ENCODE data around the gene PALM.
"Not testable (repeated sequence)": the region's sequence is repeated elsewhere in the genome, so short reads cannot be mapped to it uniquely, and the experiment has no call there.

The PALM gene

GRCh38 chr19:679418-680286 is 29.1 kb upstream of the PALM start:
- DNase-seq = no peak

GRCh38 chr19:680287-681028 is 28.3 kb upstream of the PALM start:
- DNase-seq = peak; percentile 96 to 100

GRCh38 chr19:681029-682019 is 27.4 kb upstream of the PALM start:
- DNase-seq = no peak

- no peak for DNase-seq
These were observed 25.9 kb upstream of the PALM start for GRCh38 chr19:682678-683320.

GRCh38 chr19:685454-685931 is 23.2 kb upstream of the PALM start:
- no peak for DNase-seq

GRCh38 chr19:686589-687297 is 22.0 kb upstream of the PALM start:
- no peak for DNase-seq

- no peak for DNase-seq
These were observed 21.1 kb upstream of the PALM start for GRCh38 chr19:687569-688166.

- no peak for DNase-seq
These were observed 20.5 kb upstream of the PALM start for GRCh38 chr19:688214-688613.

GRCh38 chr19:688992-689391 is 19.7 kb upstream of the PALM start:
- no peak for DNase-seq

GRCh38 chr19:690203-690602 is 18.5 kb upstream of the PALM start:
- no peak for DNase-seq

GRCh38 chr19:694481-695351 is 14.0 kb upstream of the PALM start:
- DNase-seq = no peak

- no peak for DNase-seq
These were observed 13.3 kb upstream of the PALM start, which contains the start of gene PRSS57 for GRCh38 chr19:695352-695949. Gene PRSS57 (minus strand): TSS chr19:695452. CDS start chr19:695430, 22 bp downstream.

- DNase-seq = not testable (repeated sequence)
These were observed 10.2 kb upstream of the PALM start for GRCh38 chr19:698529-698928.

- peak in 1 of 2 donors; percentile 8 for DNase-seq
These were observed 8.8 kb upstream of the PALM start for GRCh38 chr19:699885-700284.

- DNase-seq = not testable (repeated sequence)
These were observed 5.9 kb upstream of the PALM start for GRCh38 chr19:702847-703246.

GRCh38 chr19:703329-703650 is 5.4 kb upstream of the PALM start:
- no peak for DNase-seq

GRCh38 chr19:703651-704446 is 4.9 kb upstream of the PALM start:
- peak; percentile 91 to 96 for DNase-seq

- no peak for DNase-seq
These were observed 4.3 kb upstream of the PALM start for GRCh38 chr19:704447-704741.

All from bone marrow (tissue), 2 donors.